ENCODE measurements around the gene HNRNPLL.

DNA sequence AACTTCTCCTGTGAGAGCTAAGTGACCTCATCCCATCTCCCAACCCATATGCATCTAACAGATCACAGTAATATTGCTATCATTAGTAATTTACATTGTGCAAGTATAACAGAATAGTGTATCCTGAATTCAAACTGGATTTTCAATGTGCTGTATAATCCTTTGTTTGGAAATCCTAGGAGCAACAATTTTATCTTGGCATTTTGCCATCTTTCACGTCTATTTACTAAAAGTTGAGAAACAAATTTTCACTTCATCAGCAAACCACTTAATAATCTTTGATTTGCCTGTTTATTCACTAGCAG lies 3.8 kb downstream of the HNRNPLL start:
- no peak for TF ChIP-seq RAD21 (IDR thresholded peaks at IDR 0.05)
- TF ChIP-seq NR2F2 (IDR thresholded peaks at IDR 0.05): no peak
- TF ChIP-seq, protein P1, sequence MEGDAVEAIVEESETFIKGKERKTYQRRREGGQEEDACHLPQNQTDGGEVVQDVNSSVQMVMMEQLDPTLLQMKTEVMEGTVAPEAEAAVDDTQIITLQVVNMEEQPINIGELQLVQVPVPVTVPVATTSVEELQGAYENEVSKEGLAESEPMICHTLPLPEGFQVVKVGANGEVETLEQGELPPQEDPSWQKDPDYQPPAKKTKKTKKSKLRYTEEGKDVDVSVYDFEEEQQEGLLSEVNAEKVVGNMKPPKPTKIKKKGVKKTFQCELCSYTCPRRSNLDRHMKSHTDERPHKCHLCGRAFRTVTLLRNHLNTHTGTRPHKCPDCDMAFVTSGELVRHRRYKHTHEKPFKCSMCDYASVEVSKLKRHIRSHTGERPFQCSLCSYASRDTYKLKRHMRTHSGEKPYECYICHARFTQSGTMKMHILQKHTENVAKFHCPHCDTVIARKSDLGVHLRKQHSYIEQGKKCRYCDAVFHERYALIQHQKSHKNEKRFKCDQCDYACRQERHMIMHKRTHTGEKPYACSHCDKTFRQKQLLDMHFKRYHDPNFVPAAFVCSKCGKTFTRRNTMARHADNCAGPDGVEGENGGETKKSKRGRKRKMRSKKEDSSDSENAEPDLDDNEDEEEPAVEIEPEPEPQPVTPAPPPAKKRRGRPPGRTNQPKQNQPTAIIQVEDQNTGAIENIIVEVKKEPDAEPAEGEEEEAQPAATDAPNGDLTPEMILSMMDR (IDR thresholded peaks at IDR 0.05; ENCODE audit: low read depth, low read length, missing input control): no peak
- TF ChIP-seq GABPA (IDR thresholded peaks at IDR 0.05 in 1 of 2, conservative IDR thresholded peaks at IDR 0.05 in 1 of 2): no peak
- no peak for TF ChIP-seq YY1 (IDR thresholded peaks at IDR 0.05)
- no peak for TF ChIP-seq TAF1 (conservative IDR thresholded peaks at IDR 0.05)
- TF ChIP-seq, protein P2, sequence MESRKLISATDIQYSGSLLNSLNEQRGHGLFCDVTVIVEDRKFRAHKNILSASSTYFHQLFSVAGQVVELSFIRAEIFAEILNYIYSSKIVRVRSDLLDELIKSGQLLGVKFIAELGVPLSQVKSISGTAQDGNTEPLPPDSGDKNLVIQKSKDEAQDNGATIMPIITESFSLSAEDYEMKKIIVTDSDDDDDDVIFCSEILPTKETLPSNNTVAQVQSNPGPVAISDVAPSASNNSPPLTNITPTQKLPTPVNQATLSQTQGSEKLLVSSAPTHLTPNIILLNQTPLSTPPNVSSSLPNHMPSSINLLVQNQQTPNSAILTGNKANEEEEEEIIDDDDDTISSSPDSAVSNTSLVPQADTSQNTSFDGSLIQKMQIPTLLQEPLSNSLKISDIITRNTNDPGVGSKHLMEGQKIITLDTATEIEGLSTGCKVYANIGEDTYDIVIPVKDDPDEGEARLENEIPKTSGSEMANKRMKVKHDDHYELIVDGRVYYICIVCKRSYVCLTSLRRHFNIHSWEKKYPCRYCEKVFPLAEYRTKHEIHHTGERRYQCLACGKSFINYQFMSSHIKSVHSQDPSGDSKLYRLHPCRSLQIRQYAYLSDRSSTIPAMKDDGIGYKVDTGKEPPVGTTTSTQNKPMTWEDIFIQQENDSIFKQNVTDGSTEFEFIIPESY (IDR thresholded peaks at IDR 0.05): no peak
- no peak for TF ChIP-seq JUND (IDR thresholded peaks at IDR 0.05)

All from liver (tissue), 3 donors.